Activated CD4-positive, alpha-beta T cell treated with anti-CD3 and anti-CD28 coated beads, Interleukin-2, amount 10 ng/mL, durations not matched to agents 24 days and 14 days (primary cell): ENCODE results near the gene DNTT. TPM values are rescaled to one million over a fixed set of nuclear protein-coding genes. Genes with fewer than 3 reads are reported as not detected.

Source experiments
- DNase-seq: peaks from one replicate; pipeline ENCODE4 v3.0.0; 2022
- H3K27ac Mint-ChIP-seq: one replicate; pipeline ENCODE4 v1.8.0; 2022; ENCODE audit warnings: mild to moderate bottlenecking, mixed read lengths
- H3K27me3 Mint-ChIP-seq: one replicate; pipeline ENCODE4 v1.8.0; 2022; ENCODE audit warnings: mixed read lengths
- H3K36me3 Mint-ChIP-seq: one replicate; pipeline ENCODE4 v1.8.0; 2022; ENCODE audit warnings: low read depth, mild to moderate bottlenecking, mixed read lengths
- H3K4me1 Mint-ChIP-seq: one replicate; pipeline ENCODE4 v1.8.0; 2021; ENCODE audit warnings: mixed read lengths
- H3K4me3 Mint-ChIP-seq: one replicate; pipeline ENCODE4 v1.8.0; 2022; ENCODE audit warnings: mild to moderate bottlenecking, moderate library complexity, mixed read lengths
- H3K9me3 Mint-ChIP-seq: one replicate; pipeline ENCODE4 v1.8.0; 2021; ENCODE audit warnings: mixed read lengths
- intact Hi-C: fragments of 100-400 bp; cut with micrococcal nuclease; formaldehyde crosslinking; loops from one replicate; pipeline ENCODE4 v1.15.1; 2023
- total RNA-seq: library from RNA; stranded (reverse); gene quantifications from 2 replicates; pipeline ENCODE4 v1.2.3, GENCODE V29; 2022

The DNTT gene
- total RNA-seq, 1 donor from 2014 or later = not detected

DNA sequence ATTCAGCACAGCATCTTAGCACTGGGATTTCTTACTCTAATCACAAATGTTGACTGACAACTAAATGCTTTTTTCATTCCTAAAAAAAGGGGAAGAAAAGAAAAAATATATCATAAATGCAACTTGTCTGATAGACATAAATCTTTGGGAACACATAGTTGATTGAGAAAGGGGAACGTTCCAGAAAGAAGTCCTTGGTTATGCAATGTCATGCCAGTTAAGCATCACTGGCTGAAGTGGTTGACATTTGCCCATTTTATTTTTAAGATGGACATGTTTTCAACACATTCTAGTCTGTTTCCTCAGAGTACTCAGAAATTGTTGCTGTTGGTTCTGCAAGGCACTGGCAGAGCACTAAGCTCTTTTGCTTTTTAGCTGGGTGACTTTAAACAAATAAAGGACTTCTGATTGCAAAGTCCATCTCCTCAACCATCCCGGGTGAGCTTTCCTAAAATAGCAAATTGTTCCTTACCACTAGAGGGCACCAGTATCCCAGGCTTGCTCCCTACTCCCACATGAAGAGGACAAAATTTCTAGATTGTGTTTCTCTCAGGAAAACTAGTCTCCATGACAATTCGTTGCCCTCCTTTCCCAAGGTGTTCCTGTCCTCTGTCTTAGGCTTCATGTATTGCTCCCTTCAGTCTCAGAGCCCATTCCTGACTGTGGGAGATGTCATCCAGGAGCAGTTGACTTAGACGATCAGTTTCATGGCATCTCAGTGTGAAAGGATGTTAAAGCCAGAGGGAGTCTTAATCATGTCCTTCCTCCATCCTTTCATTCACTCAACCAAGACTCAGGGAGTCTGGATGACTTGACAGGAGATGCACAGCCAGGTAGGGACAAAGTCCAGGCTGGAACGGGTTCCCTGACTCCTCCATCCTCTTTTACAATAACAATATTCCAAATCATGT lies 30.6 kb downstream of the DNTT start:
- Mint-ChIP-seq H3K36me3 (no peaks in the 10 kb centered on the region), H3K27me3 (peaks cover 25% of the 10 kb centered on the region), H3K9me3 (no peaks in the 10 kb centered on the region), H3K4me1 (no peaks in the 10 kb centered on the region), H3K4me3 (no peak overlapping the region), H3K27ac (no peak overlapping the region)
- DNase-seq = peak; percentile 62
- intact Hi-C loops = no loop called here

DNA sequence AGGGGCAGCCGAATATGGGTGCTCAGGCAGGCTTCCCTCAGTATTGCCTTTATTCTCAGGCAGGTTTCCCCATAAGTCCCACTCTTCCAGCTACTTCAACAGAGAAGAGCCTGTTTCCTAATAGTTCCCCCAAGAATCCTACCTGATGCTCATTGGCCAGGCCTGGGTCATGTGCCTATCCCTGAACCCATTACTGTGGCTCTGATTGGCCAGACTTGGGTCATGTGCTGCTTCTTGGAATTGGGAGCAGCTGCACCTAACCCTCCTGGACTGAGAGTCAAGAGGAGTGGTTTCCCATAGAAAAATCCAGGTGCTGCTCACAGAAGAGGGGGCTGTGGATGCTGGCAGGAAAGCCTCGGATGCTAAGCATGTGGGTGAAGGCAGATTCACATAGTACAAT lies 32.9 kb downstream of the DNTT start:
- Mint-ChIP-seq H3K27me3 (peaks cover 27% of the 10 kb centered on the region), H3K9me3 (no peaks in the 10 kb centered on the region), H3K4me3 (no peak overlapping the region), H3K27ac (no peak overlapping the region), H3K36me3 (no peaks in the 10 kb centered on the region), H3K4me1 (no peaks in the 10 kb centered on the region)
- intact Hi-C loops = no loop called here
- DNase-seq = no peak

DNA sequence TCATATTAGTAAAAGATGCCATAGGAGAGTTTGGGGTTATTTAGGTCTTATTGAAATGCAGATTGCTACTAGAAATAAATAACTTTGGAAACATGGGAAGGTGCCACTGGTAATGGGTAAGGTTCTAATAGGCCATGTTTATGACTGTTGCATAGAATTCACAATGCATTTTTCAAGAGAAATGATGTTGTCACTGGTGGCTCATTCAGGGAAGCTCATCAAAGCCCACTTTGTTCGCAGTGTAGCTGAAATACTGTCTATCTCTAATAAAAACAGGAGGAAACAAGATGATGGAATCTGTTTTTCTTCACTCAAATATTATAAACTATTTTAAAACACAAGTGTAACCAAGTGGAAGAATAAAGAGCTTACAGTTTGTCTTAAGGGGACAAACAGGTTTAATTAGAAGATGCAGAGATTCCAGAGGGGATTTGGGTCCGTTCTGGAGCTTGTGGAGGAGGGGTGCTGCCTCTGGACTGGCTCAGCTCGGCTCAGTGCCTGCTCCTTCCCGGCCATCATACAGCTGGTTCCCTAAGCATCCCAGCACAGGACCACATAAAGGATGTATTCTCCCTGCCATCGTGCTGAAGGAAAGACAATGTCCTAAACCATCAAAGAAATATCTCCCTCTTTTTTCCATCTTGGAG lies 34.2 kb downstream of the DNTT start:
- DNase-seq = no peak
- Mint-ChIP-seq H3K27me3 (peaks cover 20% of the 10 kb centered on the region), H3K27ac (no peak overlapping the region), H3K36me3 (no peaks in the 10 kb centered on the region), H3K9me3 (no peaks in the 10 kb centered on the region), H3K4me1 (no peaks in the 10 kb centered on the region), H3K4me3 (no peak overlapping the region)
- intact Hi-C loops = no loop called here

DNA sequence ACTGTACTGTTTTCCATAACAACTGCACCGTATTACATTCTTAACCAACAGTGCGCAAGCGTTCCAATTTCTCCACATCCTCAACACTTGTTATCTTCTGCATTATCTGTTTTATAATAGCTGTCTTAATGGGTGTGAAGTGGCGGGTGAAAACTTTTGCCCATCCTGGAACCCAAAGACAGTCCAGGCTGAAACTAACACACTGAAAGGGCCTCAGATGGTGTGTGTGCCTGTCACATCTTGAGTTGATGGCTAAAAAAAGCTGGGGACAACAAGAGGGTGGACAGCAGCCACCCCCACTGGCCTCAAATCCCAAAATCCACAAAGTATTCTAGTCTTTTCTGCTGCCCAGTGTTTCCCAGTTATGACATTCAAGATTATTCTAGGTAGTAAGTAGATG lies 35.1 kb downstream of the DNTT start:
- intact Hi-C loops = no loop called here
- Mint-ChIP-seq H3K4me3 (no peak overlapping the region), H3K4me1 (no peaks in the 10 kb centered on the region), H3K27me3 (peaks cover 13% of the 10 kb centered on the region), H3K36me3 (no peaks in the 10 kb centered on the region), H3K27ac (no peak overlapping the region), H3K9me3 (no peaks in the 10 kb centered on the region)
- DNase-seq = no peak

DNA sequence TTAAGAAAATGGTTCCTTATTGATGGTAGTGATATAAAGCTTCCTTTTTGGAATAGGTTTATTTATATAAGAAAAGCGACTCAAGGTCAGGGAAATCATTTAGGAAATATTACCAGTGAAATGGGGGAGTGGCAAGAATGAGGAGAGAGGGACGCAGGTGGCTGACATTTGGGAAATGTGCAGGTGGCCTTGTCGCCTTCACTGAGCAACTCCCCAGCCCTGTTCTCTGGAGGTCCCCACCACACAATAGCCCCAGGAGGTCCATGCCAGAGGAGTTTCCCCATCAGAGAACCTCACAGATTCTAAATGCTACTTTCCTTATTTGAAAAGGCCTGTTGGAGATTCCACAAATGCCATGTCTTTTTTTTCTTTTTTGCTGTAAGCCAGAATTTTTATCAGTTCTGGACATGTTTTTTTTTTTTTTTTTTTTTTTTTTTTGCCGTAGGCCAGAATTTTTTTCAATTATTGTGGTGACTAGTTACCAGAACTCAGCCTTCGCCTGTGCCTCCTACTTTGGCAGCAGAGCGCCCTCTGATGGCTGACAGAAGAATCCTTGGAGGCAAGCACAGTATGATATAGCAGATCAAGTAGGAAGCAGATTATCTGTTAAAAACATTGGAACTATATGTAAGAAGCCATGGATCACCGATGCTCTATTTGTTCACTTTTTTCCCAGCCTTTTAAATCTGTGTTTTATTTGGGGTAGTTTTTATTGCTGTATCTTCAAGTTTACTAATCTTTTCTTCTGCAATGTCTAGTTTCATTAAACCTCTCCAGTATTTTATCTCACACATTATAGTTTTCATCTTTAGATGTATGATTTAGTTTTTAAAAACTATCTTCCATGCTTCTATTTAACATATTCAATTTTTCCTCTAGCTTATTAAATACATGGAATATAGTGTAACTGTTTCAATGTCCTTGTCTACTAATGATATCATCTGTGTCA lies 36.0 kb downstream of the DNTT start:
- Mint-ChIP-seq H3K27ac (no peak overlapping the region), H3K4me3 (no peak overlapping the region), H3K4me1 (no peaks in the 10 kb centered on the region), H3K27me3 (peaks cover 12% of the 10 kb centered on the region), H3K36me3 (no peaks in the 10 kb centered on the region), H3K9me3 (no peaks in the 10 kb centered on the region)
- DNase-seq = peak; percentile 85
- intact Hi-C loops = loop anchor here (1.0 kb wide), 2 partner anchors 111 to 323 kb away; no protein-coding TSS in a partner anchor

DNA sequence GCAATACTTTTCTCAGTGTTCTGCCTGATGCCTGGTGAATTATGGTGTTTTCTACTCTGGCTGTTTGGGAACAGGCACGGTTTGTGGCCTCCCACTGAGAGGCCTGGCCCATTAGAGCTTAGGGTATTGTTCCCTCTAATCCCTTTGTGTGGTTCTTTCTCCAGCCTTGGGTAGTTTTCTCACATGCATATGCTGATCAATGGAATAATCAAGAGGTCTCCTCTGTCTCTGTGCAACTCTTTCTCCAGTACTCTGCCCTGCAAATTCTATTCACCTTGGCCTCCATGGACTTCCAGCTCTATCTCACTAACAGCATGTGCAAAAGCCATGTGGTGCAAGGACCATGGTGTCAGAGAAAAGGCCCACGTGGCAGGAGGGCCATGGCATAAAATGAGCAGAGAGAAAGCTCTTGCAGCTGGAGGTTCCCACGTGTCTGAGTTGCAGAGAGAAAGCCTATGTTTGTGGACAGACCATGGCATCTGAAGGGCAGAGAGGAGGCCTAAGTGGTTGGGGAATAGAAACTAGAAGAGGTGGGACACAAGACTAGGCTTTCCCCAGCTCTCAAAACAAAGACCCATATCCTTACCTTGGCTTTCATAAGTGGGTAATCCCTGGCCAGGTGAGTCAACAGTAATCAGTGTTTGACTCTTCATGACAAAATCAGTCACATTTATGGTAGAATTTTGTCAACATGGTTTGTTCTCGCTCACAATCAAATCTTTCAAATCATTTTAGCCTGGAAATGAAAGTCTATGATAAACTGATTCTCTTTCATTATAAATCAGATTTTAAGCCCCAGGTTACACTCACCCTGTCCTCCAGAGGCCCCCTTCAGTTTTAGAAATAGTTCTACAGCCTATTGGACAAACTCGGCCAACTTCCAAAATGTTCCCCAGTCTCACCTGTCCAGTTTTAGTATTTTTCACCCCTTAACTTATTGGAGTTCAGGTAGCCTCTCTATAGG lies 37.3 kb downstream of the DNTT start:
- Mint-ChIP-seq H3K27ac (no peak overlapping the region), H3K27me3 (peaks cover 19% of the 10 kb centered on the region), H3K4me1 (no peaks in the 10 kb centered on the region), H3K4me3 (no peak overlapping the region), H3K36me3 (no peaks in the 10 kb centered on the region), H3K9me3 (peaks cover 5% of the 10 kb centered on the region)
- intact Hi-C loops = no loop called here
- no peak for DNase-seq

DNA sequence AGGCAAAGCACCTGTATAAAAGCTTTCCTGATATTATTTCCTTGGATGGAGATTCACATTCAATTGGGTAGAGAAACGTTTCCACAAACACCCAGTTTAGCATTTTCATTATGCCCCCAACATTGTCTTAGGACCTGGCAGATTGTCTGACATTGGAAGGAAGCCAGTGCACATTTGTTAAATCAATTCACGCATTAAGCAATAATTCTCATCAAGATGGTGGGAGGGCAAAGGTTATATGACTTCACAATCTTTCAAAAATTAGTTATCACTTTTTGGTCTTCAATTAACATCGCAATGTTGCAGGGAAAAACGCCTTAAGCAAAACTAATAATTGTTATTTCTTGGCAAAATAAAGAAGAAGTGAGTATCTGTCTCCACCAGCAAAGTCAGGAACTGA lies 38.2 kb downstream of the DNTT start:
- Mint-ChIP-seq H3K4me1 (no peaks in the 10 kb centered on the region), H3K4me3 (no peak overlapping the region), H3K27ac (no peak overlapping the region), H3K9me3 (peaks cover 5% of the 10 kb centered on the region), H3K27me3 (peaks cover 13% of the 10 kb centered on the region), H3K36me3 (no peaks in the 10 kb centered on the region)
- intact Hi-C loops = no loop called here
- DNase-seq = no peak

DNA sequence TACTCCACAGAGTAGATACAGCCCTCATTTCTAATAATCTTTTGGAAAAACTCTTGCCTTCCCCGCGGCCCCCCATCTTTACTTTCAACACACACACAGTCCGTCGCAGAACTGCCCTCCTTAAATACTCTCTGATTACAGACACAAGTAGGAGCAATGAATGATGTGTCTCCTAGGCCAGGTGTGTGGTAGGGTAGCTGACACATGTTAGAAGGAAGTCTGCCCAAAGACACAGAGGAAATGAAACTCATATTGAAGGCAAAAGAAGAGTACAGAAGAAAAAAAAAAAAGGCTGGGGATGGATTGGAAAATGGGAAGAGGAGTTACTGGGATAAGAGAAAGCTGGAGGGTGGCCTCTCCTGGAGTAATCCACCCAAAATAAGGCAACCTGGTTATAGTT lies 39.9 kb downstream of the DNTT start:
- Mint-ChIP-seq H3K27me3 (peaks cover 16% of the 10 kb centered on the region), H3K9me3 (peaks cover 5% of the 10 kb centered on the region), H3K4me3 (no peak overlapping the region), H3K27ac (no peak overlapping the region), H3K4me1 (no peaks in the 10 kb centered on the region), H3K36me3 (no peaks in the 10 kb centered on the region)
- intact Hi-C loops = no loop called here
- no peak for DNase-seq

DNA sequence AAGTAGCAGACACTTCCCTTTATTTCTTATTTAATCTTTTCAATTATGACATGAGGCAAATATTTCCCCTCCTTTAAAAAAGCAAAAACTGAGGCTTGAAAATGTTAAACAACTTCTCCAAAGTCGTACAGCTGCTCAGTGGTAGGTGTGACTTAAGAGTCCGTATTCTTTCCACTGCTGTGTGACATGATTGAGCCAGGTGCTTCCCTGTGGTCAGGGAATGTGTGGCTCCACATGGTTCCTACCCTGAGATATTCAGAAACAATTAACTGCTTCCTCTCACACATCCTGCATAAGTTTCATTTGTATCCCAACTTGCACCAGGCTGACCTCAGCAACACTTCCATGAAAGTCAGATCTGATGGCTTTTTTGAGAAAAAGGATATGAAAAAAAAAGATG lies 41.0 kb downstream of the DNTT start:
- Mint-ChIP-seq H3K36me3 (no peaks in the 10 kb centered on the region), H3K27me3 (peaks cover 16% of the 10 kb centered on the region), H3K27ac (no peak overlapping the region), H3K4me3 (no peak overlapping the region), H3K9me3 (peaks cover 5% of the 10 kb centered on the region), H3K4me1 (no peaks in the 10 kb centered on the region)
- no peak for DNase-seq
- intact Hi-C loops = no loop called here

DNA sequence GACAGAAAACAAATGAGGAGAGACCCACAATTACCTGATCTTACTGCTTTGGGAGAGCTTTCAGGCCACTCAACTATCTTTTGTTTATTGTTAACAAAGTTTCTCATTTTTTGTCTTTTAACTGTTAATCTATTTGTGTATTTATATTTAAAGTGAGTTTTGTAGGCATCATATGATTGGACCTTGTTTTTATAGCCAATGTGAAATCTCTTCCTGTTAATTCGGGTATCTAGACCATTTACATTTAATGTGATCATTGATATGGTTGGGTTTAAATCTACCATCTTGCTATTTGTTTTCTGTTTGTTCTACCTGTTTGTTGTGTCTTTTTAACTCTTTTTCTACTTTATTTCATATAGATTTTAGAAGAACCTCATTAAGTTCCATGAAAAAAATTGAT lies 42.1 kb downstream of the DNTT start:
- H3K27me3 Mint-ChIP-seq = peaks cover 18% of the 10 kb centered on the region
- no peaks in the 10 kb centered on the region for H3K4me1 Mint-ChIP-seq
- no peaks in the 10 kb centered on the region for H3K36me3 Mint-ChIP-seq
- DNase-seq = no peak
- no peak overlapping the region for H3K4me3 Mint-ChIP-seq
- H3K9me3 Mint-ChIP-seq = peaks cover 5% of the 10 kb centered on the region
- H3K27ac Mint-ChIP-seq = no peak overlapping the region
- intact Hi-C loops = no loop called here

DNA sequence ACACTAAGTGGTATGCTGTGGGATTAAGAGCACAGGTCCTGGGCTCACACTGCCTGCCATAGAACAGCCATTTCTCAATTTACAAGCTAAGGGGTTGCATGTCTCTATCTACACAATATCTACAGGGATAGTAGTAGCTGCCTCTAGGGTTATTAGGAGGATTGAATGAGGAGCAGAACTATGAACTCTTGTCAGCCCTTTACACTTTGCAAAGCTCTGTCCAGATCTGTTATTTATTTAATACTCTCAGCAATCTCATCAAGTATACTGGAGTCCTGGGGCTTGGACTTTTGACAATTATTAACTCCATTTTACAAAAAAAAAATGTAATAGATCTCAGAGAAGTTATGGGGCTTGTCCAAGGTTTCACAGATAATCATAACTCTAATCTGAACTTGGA lies 47.8 kb downstream of the DNTT start:
- Mint-ChIP-seq H3K36me3 (no peaks in the 10 kb centered on the region), H3K4me3 (no peak overlapping the region), H3K27me3 (peaks cover 15% of the 10 kb centered on the region), H3K4me1 (no peaks in the 10 kb centered on the region), H3K27ac (no peak overlapping the region), H3K9me3 (no peaks in the 10 kb centered on the region)
- no peak for DNase-seq
- intact Hi-C loops = no loop called here

DNA sequence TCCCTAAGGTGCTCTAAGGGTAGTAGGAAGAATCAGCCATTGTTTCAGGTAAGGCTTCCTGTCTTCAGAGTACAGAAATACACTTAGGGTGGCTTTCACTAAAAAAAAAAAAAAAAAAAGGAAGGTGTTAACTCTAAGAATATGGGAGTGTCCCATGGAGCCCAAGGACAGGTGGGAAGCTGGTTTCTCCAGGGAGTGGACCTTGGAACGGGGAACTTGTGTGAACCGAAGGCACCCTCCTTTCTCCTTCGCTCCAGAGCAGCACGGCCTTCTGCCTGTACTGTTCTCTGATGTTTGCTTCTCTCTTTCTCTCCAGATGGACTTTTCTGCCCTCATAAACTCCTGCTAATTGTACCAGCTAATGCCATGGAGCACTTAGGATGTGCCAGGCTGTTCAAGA lies 48.3 kb downstream of the DNTT start:
- H3K9me3 Mint-ChIP-seq = no peaks in the 10 kb centered on the region
- peaks cover 15% of the 10 kb centered on the region for H3K27me3 Mint-ChIP-seq
- no peaks in the 10 kb centered on the region for H3K36me3 Mint-ChIP-seq
- DNase-seq = no peak
- no peak overlapping the region for H3K4me3 Mint-ChIP-seq
- H3K27ac Mint-ChIP-seq = no peak overlapping the region
- intact Hi-C loops = no loop called here
- no peaks in the 10 kb centered on the region for H3K4me1 Mint-ChIP-seq

DNA sequence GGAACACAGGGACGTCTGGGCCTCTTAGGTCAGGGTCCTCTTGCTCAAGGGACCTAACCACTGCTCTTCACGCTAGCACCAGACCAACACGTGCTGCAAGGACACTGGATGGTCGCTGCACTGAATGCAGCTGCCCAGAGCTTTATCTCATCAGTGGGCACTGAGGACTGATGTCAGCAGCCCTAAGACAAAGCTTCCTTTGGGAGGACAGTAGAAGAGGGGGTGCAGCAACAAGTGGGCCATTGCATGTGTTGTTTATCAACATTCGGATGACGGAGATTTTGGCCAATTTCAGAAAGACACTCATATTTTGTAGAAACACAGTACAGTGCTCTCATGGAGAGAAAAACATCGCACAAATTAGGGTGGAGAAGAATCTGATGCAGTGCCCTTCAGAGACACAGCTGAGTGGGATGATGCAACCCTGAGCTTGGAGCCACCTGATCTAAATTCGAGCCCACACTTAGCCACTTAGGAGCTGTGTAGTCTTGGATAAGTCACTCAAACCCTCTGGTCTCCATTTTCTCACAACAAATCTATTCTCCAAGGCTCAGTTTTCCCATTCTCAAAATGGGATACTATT lies 52.9 kb downstream of the DNTT start:
- H3K9me3 Mint-ChIP-seq = no peaks in the 10 kb centered on the region
- no peaks in the 10 kb centered on the region for H3K4me1 Mint-ChIP-seq
- DNase-seq = no peak
- H3K27me3 Mint-ChIP-seq = peaks cover 7% of the 10 kb centered on the region
- intact Hi-C loops = no loop called here
- H3K27ac Mint-ChIP-seq = no peak overlapping the region
- no peak overlapping the region for H3K4me3 Mint-ChIP-seq
- H3K36me3 Mint-ChIP-seq = no peaks in the 10 kb centered on the region
